C4-2B (cell line): ENCODE results near the gene BSG.

Source experiments
- ZFX ChIP-seq: fragments of 450-650 bp; IDR thresholded peaks from 2 replicates; pipeline ENCODE4 v1.6.1; 2017
- TF ChIP-seq, protein P1 (sequence below): fragments of 450-650 bp; conservative IDR thresholded peaks from 2 replicates; pipeline ENCODE4 v1.5.1; 2017; ENCODE audit warnings: mild to moderate bottlenecking

DNA sequence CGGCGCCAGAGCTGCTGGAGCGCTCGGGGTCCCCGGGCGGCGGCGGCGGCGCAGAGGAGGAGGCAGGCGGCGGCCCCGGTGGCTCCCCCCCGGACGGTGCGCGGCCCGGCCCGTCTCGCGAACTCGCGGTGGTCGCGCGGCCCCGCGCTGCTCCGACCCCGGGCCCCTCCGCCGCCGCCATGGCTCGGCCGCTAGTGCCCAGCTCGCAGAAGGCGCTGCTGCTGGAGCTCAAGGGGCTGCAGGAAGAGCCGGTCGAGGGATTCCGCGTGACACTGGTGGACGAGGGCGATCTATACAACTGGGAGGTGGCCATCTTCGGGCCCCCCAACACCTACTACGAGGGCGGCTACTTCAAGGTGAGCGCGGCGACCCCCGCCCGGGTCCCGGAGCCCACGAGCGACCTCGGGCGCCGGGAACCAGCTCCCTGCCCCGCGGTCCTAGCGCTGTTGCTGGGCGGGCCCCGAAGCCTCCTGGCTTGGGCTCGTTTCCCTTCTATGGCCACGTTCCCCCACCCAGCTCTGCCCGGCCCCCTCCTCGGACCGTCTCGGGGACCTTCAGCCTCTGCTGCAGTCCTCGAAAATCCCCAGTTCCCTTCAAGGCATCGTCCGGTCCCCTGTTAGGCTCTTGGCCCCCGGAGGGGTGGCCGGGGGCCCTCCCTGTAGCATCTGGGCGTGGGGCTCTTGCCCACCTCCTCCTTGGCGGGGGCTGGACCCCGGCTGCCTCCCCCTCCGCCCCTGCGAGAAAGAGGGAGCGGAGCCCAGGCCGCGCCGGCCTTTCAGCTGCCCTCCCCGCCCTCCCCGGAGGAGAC lies 40.4 kb upstream of the BSG start, which contains the start of gene CDC34:
- TF ChIP-seq, protein P1, sequence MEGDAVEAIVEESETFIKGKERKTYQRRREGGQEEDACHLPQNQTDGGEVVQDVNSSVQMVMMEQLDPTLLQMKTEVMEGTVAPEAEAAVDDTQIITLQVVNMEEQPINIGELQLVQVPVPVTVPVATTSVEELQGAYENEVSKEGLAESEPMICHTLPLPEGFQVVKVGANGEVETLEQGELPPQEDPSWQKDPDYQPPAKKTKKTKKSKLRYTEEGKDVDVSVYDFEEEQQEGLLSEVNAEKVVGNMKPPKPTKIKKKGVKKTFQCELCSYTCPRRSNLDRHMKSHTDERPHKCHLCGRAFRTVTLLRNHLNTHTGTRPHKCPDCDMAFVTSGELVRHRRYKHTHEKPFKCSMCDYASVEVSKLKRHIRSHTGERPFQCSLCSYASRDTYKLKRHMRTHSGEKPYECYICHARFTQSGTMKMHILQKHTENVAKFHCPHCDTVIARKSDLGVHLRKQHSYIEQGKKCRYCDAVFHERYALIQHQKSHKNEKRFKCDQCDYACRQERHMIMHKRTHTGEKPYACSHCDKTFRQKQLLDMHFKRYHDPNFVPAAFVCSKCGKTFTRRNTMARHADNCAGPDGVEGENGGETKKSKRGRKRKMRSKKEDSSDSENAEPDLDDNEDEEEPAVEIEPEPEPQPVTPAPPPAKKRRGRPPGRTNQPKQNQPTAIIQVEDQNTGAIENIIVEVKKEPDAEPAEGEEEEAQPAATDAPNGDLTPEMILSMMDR = no peak
- TF ChIP-seq ZFX = peak; percentile 35
